Activated CD4-positive, CD25-positive, alpha-beta regulatory T cell treated with anti-CD3 and anti-CD28 coated beads, Interleukin-2, amount 50 U/mL, for 72 hours (primary cell): ENCODE results near the gene TCTN3.
"Not testable (repeated sequence)": the region's sequence is repeated elsewhere in the genome, so short reads cannot be mapped to it uniquely, and the experiment has no call there.

Source experiments
- DNase-seq: peaks from one replicate; pipeline ENCODE4 v3.0.0; 2021

The TCTN3 gene

GRCh38 chr10:95693668-95694534 is at the start of gene TCTN3:
TSS of gene TCTN3 (minus strand) at chr10:95693927. CDS start at chr10:95693899, 28 bp downstream.
- peak; percentile 93 for DNase-seq

- DNase-seq = no peak
Observed at GRCh38 chr10:95742962-95743535, 49.3 kb upstream of the TCTN3 start.

GRCh38 chr10:95742485-95742884 is 48.8 kb upstream of the TCTN3 start:
- no peak for DNase-seq

- DNase-seq = no peak
Observed at GRCh38 chr10:95741807-95742467, 48.2 kb upstream of the TCTN3 start.

GRCh38 chr10:95739056-95739455 is 45.3 kb upstream of the TCTN3 start:
- DNase-seq = no peak

GRCh38 chr10:95732907-95733306 is 39.2 kb upstream of the TCTN3 start:
- not testable (repeated sequence) for DNase-seq

- DNase-seq = no peak
Observed at GRCh38 chr10:95730233-95730632, 36.5 kb upstream of the TCTN3 start.

- no peak for DNase-seq
Observed at GRCh38 chr10:95729323-95730055, 35.8 kb upstream of the TCTN3 start.

GRCh38 chr10:95728526-95728925 is 34.8 kb upstream of the TCTN3 start:
- DNase-seq = no peak

GRCh38 chr10:95722496-95722895 is 28.8 kb upstream of the TCTN3 start:
- not testable (repeated sequence) for DNase-seq

GRCh38 chr10:95720745-95721144 is 27.0 kb upstream of the TCTN3 start:
- DNase-seq = not testable (repeated sequence)

GRCh38 chr10:95716866-95717265 is 23.1 kb upstream of the TCTN3 start:
- DNase-seq = no peak

GRCh38 chr10:95716466-95716865 is 22.7 kb upstream of the TCTN3 start:
- DNase-seq = no peak

- DNase-seq = no peak
Observed at GRCh38 chr10:95711492-95711891, 17.8 kb upstream of the TCTN3 start.

- DNase-seq = no peak
Observed at GRCh38 chr10:95706990-95707389, 13.3 kb upstream of the TCTN3 start.

GRCh38 chr10:95706573-95706972 is 12.8 kb upstream of the TCTN3 start:
- no peak for DNase-seq

- DNase-seq = no peak
Observed at GRCh38 chr10:95698415-95698814, 4.7 kb upstream of the TCTN3 start.

- no peak for DNase-seq
Observed at GRCh38 chr10:95697429-95697828, 3.7 kb upstream of the TCTN3 start.

GRCh38 chr10:95694665-95695064 is 938 bp upstream of the TCTN3 start:
- no peak for DNase-seq

GRCh38 chr10:95693071-95693667 is 558 bp downstream of the TCTN3 start:
- no peak for DNase-seq

GRCh38 chr10:95691281-95691680 is 2.4 kb downstream of the TCTN3 start:
- no peak for DNase-seq

- DNase-seq = no peak
Observed at GRCh38 chr10:95688648-95689047, 5.1 kb downstream of the TCTN3 start.

- no peak for DNase-seq
Observed at GRCh38 chr10:95683966-95684365, 9.8 kb downstream of the TCTN3 start.
